CD8-positive, alpha-beta memory T cell (primary cell): ENCODE results near the gene SH3BP5L. TPM values are rescaled to one million over a fixed set of nuclear protein-coding genes. Genes with fewer than 3 reads are reported as not detected.
A peak's percentile ranks its signal among the peaks of the same experiment; 100 is the strongest.

Source experiments
- CTCF ChIA-PET: fragments of 350-600 bp; sonication (Branson Sonifier 250); formaldehyde crosslinking; loops from one replicate; lab custom pipeline; 2021; ENCODE audit warnings: antibody characterized with exemption; lab: Charles Lee
- POLR2A ChIA-PET: fragments of 350-600 bp; sonication (Branson Sonifier 250); formaldehyde crosslinking; loops from one replicate; lab custom pipeline; 2021; ENCODE audit warnings: antibody characterized with exemption; lab: Charles Lee
- DNase-seq, 5 donors: peaks; one replicate each; pipeline versions ENCODE4 v3.0.0 to v3.0.0-alpha.2; 2020 to 2022; ENCODE audit warnings: mixed read lengths in 1 of 5
- H3K27ac ChIP-seq: one replicate; pipeline ENCODE4 v1.7.0; 2013; ENCODE audit warnings: low read depth, mild to moderate bottlenecking, low read length, moderate library complexity
- H3K27me3 ChIP-seq: 2 replicates; pipeline ENCODE4 v1.7.0; 2013; ENCODE audit warnings: low read length, mild to moderate bottlenecking; ENCODE audit not compliant: insufficient read depth, poor library complexity, severe bottlenecking
- H3K36me3 ChIP-seq: 2 replicates; pipeline ENCODE4 v1.7.0; 2013; ENCODE audit warnings: mild to moderate bottlenecking, low read length, moderate library complexity; ENCODE audit not compliant: insufficient read depth
- H3K4me1 ChIP-seq: 2 replicates; pipeline ENCODE4 v1.7.0; 2013; ENCODE audit warnings: mild to moderate bottlenecking, low read length, moderate library complexity; ENCODE audit not compliant: insufficient read depth
- H3K4me3 ChIP-seq: 2 replicates; pipeline ENCODE4 v1.7.0; 2013; ENCODE audit warnings: mild to moderate bottlenecking, low read length
- H3K9me3 ChIP-seq: 2 replicates; pipeline ENCODE4 v1.7.0; 2013; ENCODE audit warnings: mild to moderate bottlenecking, low read length
- H3K27ac Mint-ChIP-seq, 8 donors: one replicate each; pipeline ENCODE4 v1.8.0; 2020 to 2021; ENCODE audit warnings: mixed read lengths in 8 of 8, mild to moderate bottlenecking in 6 of 8, inconsistent platforms in 3 of 8, moderate library complexity in 3 of 8
- H3K27me3 Mint-ChIP-seq, 2 donors: one replicate each; pipeline ENCODE4 v1.8.0; 2020 to 2021; ENCODE audit warnings: mixed read lengths in 2 of 2, mild to moderate bottlenecking in 1 of 2, moderate library complexity in 1 of 2
- H3K36me3 Mint-ChIP-seq, 3 donors: one replicate each; pipeline ENCODE4 v1.8.0; 2020 to 2021; ENCODE audit warnings: mixed read lengths in 3 of 3, inconsistent platforms in 1 of 3, mild to moderate bottlenecking in 1 of 3
- H3K4me1 Mint-ChIP-seq, 3 donors: one replicate each; pipeline ENCODE4 v1.8.0; 2020 to 2021; ENCODE audit warnings: mixed read lengths in 3 of 3, inconsistent platforms in 1 of 3, mild to moderate bottlenecking in 1 of 3
- H3K4me3 Mint-ChIP-seq, 7 donors: one replicate each; pipeline ENCODE4 v1.8.0; 2020 to 2021; ENCODE audit warnings: mixed read lengths in 7 of 7, mild to moderate bottlenecking in 6 of 7, moderate library complexity in 4 of 7, inconsistent platforms in 2 of 7
- H3K9me3 Mint-ChIP-seq, 5 donors: one replicate each; pipeline ENCODE4 v1.8.0; 2020 to 2022; ENCODE audit warnings: mixed read lengths in 5 of 5, mild to moderate bottlenecking in 3 of 5, moderate library complexity in 2 of 5, inconsistent platforms in 1 of 5
- polyA plus RNA-seq: library from polyadenylated mRNA; unstranded; fragments of 300-500 nt; fragmentation: Illumina TruSeq; gene quantifications from one replicate; pipeline ENCODE4 v1.2.3, GENCODE V29; 2021
- total RNA-seq, 2 experiments: library from RNA; stranded (reverse); gene quantifications; one replicate each; pipeline ENCODE4 v1.2.3, GENCODE V29; 2021

SH3BP5L gene
- total and polyA plus RNA-seq, 3 experiments from 2014 or later, result 3.8 to 21.8 (median 20.1) TPM

GRCh38 chr1:248824701-248825100, 1.0 kb downstream of the SH3BP5L start:
- Mint-ChIP-seq H3K4me3 (peak overlapping the region; percentile 89 to 99 (median 97)), H3K27ac (peak overlapping the region; percentile 24 to 100 (median 96)), H3K27me3 (peaks cover 0 to 3% of the 10 kb centered on the region in 2 donors), H3K36me3 (peaks cover 0 to 59% (median 10%) of the 10 kb centered on the region in 3 donors), H3K9me3 (no peaks in the 10 kb centered on the region), H3K4me1 (peaks cover 60 to 75% (median 73%) of the 10 kb centered on the region in 3 donors)
- Histone ChIP-seq H3K4me3 (peak overlapping the region; percentile 98), H3K9me3 (no peaks in the 10 kb centered on the region), H3K27ac (peak overlapping the region; percentile 97), H3K4me1 (peaks cover 61% of the 10 kb centered on the region), H3K27me3 (no peaks in the 10 kb centered on the region), H3K36me3 (peaks cover 9% of the 10 kb centered on the region)
- CTCF ChIA-PET, result interaction anchor here (1.6 to 5.1 kb wide), 5 partner anchors 13 to 49 kb away, joined by 4 to 49 read pairs (median 6); partner anchors contain the start of genes ZNF672 and ZNF692
- DNase-seq, result peak in 1 of 5 donors; percentile 35
- POLR2A ChIA-PET, result interaction anchor here (4.5 kb wide), 1 partner anchor 13 kb away, joined by 31 read pairs; the partner anchor contains the start of gene ZNF672

- H3K27me3 ChIP-seq, result no peaks in the 10 kb centered on the region
- peaks cover 9% of the 10 kb centered on the region for H3K36me3 ChIP-seq
- ChIA-PET CTCF (interaction anchor here (1.6 to 5.1 kb wide), 3 partner anchors 14 to 38 kb away, joined by 4 to 49 read pairs (median 4); partner anchors contain the start of genes ZNF672 and ZNF692), POLR2A (no interaction called here)
- H3K27ac ChIP-seq, result no peak overlapping the region
- H3K4me3 ChIP-seq, result peak overlapping the region; percentile 98
- Mint-ChIP-seq H3K27ac (peak overlapping the region; percentile 24 to 100 (median 80)), H3K4me1 (peaks cover 64 to 79% (median 76%) of the 10 kb centered on the region in 3 donors), H3K9me3 (no peaks in the 10 kb centered on the region), H3K27me3 (peaks cover 0 to 3% of the 10 kb centered on the region in 2 donors), H3K4me3 (peak overlapping the region; percentile 71 to 99 (median 97)), H3K36me3 (peaks cover 0 to 59% (median 10%) of the 10 kb centered on the region in 3 donors)
- DNase-seq, result peak in 1 of 5 donors; percentile 4
- peaks cover 64% of the 10 kb centered on the region for H3K4me1 ChIP-seq
- no peaks in the 10 kb centered on the region for H3K9me3 ChIP-seq
These were observed 1.4 kb downstream of the SH3BP5L start for GRCh38 chr1:248824301-248824700.

GRCh38 chr1:248823517-248824001, 2.2 kb downstream of the SH3BP5L start:
- Mint-ChIP-seq H3K36me3 (peaks cover 0 to 65% (median 12%) of the 10 kb centered on the region in 3 donors), H3K4me3 (peak overlapping the region; percentile 71 to 99 (median 97)), H3K27me3 (peaks cover 0 to 3% of the 10 kb centered on the region in 2 donors), H3K27ac (peak overlapping the region in 6 of 8 donors; percentile 78 to 100 (median 90)), H3K4me1 (peaks cover 69 to 87% (median 83%) of the 10 kb centered on the region in 3 donors), H3K9me3 (no peaks in the 10 kb centered on the region)
- Histone ChIP-seq H3K27ac (no peak overlapping the region), H3K36me3 (peaks cover 9% of the 10 kb centered on the region), H3K4me1 (peaks cover 71% of the 10 kb centered on the region), H3K9me3 (no peaks in the 10 kb centered on the region), H3K4me3 (peak overlapping the region; percentile 36), H3K27me3 (no peaks in the 10 kb centered on the region)
- peak in 1 of 5 donors; percentile 16 for DNase-seq
- ChIA-PET CTCF (interaction anchor here (1.2 kb wide), 1 partner anchor 17 kb away, joined by 3 read pairs; no protein-coding TSS in a partner anchor), POLR2A (no interaction called here)

DNA sequence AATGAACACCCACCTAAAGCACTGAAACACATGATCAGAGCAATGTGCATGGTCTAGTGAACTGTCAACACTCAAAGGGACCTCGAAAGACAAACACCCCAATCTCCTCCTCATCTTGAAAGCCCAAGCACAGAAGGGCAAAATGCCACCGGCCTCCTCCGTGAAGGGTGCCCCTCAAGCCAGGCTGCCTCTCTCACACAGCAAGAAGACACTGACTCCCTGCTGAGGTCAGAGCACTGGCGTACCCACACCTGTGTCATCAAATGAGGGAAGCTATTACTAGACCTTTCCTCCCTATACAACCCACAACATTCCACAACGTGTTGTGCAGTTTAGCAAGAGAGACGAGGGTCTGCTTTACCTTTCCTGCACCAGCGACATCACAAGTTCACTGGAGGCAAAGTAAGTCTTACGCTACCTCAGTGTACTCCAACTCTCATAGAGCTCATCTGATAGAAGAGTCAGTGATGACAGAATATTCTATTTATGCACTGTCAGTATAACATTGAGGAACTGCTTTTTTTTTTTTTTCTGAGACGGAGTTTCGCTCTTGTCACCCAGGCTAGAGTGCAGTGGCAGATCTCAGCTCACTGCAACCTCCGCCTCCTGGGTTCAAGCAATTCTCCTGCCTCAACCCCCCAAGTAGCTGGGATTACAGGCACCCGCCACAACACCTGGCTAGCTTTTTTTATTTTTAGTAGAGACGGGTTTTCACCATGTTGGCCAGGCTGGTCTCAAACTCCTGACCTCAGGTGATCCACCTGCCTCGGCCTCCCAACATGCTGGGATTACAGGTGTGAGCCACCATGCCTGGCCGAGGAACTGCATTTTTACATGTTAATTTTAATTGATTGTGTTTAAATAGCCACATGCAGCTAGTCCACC, 3.3 kb downstream of the SH3BP5L start:
- Mint-ChIP-seq H3K4me1 (peaks cover 74 to 94% (median 85%) of the 10 kb centered on the region in 3 donors), H3K27me3 (peaks cover 0 to 3% of the 10 kb centered on the region in 2 donors), H3K9me3 (no peaks in the 10 kb centered on the region), H3K36me3 (peaks cover 0 to 71% (median 12%) of the 10 kb centered on the region in 3 donors), H3K27ac (peak overlapping the region in 4 of 8 donors; percentile 1 to 68 (median 40)), H3K4me3 (peak overlapping the region; percentile 32 to 97 (median 89))
- Histone ChIP-seq H3K4me1 (peaks cover 80% of the 10 kb centered on the region), H3K36me3 (peaks cover 9% of the 10 kb centered on the region), H3K9me3 (no peaks in the 10 kb centered on the region), H3K27ac (no peak overlapping the region), H3K4me3 (no peak overlapping the region), H3K27me3 (no peaks in the 10 kb centered on the region)
- DNase-seq, result peak in 1 of 5 donors; percentile 13
- ChIA-PET CTCF (interaction anchor here (1.2 kb wide), 1 partner anchor 16 kb away, joined by 3 read pairs; no protein-coding TSS in a partner anchor), POLR2A (no interaction called here)

DNA sequence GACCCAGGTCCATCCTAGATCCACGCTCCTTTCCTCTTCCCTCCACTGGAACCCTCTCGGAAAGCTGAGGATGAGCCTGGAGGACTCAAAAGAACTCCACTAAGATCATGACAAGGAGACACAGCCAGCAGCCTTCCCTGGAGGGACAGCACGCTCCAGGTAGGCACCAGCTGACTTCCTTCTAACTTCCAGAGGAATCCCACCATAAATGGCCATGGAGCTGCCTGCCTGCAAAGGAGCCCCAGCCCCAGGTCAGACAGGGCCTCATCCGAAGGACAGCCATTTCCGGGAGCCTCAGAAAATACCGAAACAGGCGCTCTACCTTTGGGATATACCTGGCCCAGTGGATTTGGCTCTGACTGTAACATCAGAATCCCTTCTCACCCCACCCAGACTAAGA, 4.1 kb downstream of the SH3BP5L start:
- CTCF ChIA-PET, result interaction anchor here (0.6 kb wide), 1 partner anchor 38 kb away, joined by 3 read pairs; the partner anchor contains the start of gene ZNF692
- H3K27me3 Mint-ChIP-seq, result peaks cover 0 to 3% of the 10 kb centered on the region in 2 donors
- Histone ChIP-seq H3K4me1 (peaks cover 80% of the 10 kb centered on the region), H3K27me3 (no peaks in the 10 kb centered on the region), H3K9me3 (no peaks in the 10 kb centered on the region), H3K27ac (no peak overlapping the region), H3K36me3 (peaks cover 9% of the 10 kb centered on the region), H3K4me3 (no peak overlapping the region)
- H3K4me3 Mint-ChIP-seq, result peak overlapping the region in 1 of 7 donors; percentile 52
- peak in 1 of 5 donors; percentile 5 for DNase-seq
- H3K4me1 Mint-ChIP-seq, result peaks cover 71 to 93% (median 80%) of the 10 kb centered on the region in 3 donors
- H3K36me3 Mint-ChIP-seq, result peaks cover 0 to 78% (median 12%) of the 10 kb centered on the region in 3 donors
- POLR2A ChIA-PET, result no interaction called here
- peak overlapping the region in 1 of 8 donors; percentile 34 for H3K27ac Mint-ChIP-seq
- H3K9me3 Mint-ChIP-seq, result no peaks in the 10 kb centered on the region

DNA sequence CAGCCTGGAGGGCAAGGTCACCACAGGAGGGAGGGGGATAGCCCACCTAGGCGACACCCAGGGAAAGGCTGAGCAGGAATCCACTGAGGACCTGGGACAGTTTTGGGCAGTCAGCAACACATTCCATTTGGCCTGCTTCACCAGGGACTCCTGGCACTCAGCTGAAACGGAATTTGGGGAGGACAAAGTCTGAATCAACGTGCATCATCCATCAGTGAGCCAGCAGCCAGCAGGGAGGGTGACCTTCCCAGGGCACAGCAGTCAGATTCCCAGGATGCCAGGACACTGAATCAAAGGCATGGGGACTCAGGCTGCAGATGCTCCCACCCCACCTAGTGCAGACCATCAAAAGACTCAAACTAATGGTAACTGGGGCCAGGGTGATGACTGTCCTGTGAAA, 4.6 kb downstream of the SH3BP5L start:
- DNase-seq, result peak in 1 of 5 donors; percentile 21
- peaks cover 0 to 3% of the 10 kb centered on the region in 2 donors for H3K27me3 Mint-ChIP-seq
- Histone ChIP-seq H3K4me1 (peaks cover 85% of the 10 kb centered on the region), H3K27me3 (no peaks in the 10 kb centered on the region), H3K27ac (no peak overlapping the region), H3K9me3 (no peaks in the 10 kb centered on the region), H3K36me3 (peaks cover 9% of the 10 kb centered on the region), H3K4me3 (no peak overlapping the region)
- H3K4me3 Mint-ChIP-seq, result peak overlapping the region in 2 of 7 donors; percentile 15 to 83
- peaks cover 70 to 96% (median 80%) of the 10 kb centered on the region in 3 donors for H3K4me1 Mint-ChIP-seq
- H3K36me3 Mint-ChIP-seq, result peaks cover 0 to 80% (median 12%) of the 10 kb centered on the region in 3 donors
- H3K9me3 Mint-ChIP-seq, result no peaks in the 10 kb centered on the region
- POLR2A ChIA-PET, result no interaction called here
- H3K27ac Mint-ChIP-seq, result peak overlapping the region in 3 of 8 donors; percentile 23 to 40 (median 34)
- CTCF ChIA-PET, result interaction anchor here (0.6 kb wide), 1 partner anchor 38 kb away, joined by 3 read pairs; the partner anchor contains the start of gene ZNF692

DNA sequence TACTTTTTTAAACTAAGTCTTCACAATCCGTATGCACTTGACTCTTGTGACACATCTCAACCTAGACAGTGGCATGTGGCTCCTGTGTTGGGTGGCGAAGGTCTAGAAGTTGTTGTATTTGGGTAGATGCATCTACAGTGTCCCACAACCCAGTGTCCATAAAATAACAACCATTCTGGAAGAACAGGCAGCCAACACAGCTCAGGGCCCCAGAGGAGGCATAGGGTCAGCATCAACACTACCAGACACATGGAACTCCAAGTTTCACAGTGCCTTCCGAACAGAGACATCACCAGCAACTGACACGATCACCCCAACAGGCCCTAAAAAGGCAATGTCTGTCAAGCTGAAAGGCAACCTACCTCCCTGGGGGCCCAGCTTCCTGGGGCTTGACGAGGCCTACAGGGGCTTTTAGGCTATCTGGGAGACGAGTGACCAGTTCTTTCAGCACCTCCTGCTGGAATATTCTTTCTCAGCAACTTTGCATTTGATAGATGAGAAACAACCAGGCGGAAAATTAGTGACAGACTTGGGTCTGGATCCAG, 5.6 kb downstream of the SH3BP5L start:
- H3K4me3 Mint-ChIP-seq, result peak overlapping the region in 3 of 7 donors; percentile 38 to 83 (median 54)
- peaks cover 0 to 3% of the 10 kb centered on the region in 2 donors for H3K27me3 Mint-ChIP-seq
- H3K36me3 Mint-ChIP-seq, result peaks cover 7 to 79% (median 12%) of the 10 kb centered on the region in 3 donors
- peaks cover 68 to 89% (median 78%) of the 10 kb centered on the region in 3 donors for H3K4me1 Mint-ChIP-seq
- H3K9me3 Mint-ChIP-seq, result no peaks in the 10 kb centered on the region
- peaks cover 89% of the 10 kb centered on the region for H3K4me1 ChIP-seq
- H3K27ac Mint-ChIP-seq, result peak overlapping the region in 2 of 8 donors; percentile 43 to 61
- H3K4me3 ChIP-seq, result no peak overlapping the region
- no peak overlapping the region for H3K27ac ChIP-seq
- CTCF ChIA-PET, result no interaction called here
- POLR2A ChIA-PET, result interaction anchor here (0.7 kb wide), 1 partner anchor 69 kb away, joined by 3 read pairs; no protein-coding TSS in a partner anchor
- no peaks in the 10 kb centered on the region for H3K27me3 ChIP-seq
- no peaks in the 10 kb centered on the region for H3K9me3 ChIP-seq
- DNase-seq, result peak in 1 of 5 donors; percentile 14
- H3K36me3 ChIP-seq, result peaks cover 13% of the 10 kb centered on the region
